NCI-H2029 treated with DMSO at 0.1 percent for 48 hours (cell line): ENCODE measurements around the gene VPS4A.
"Not testable (repeated sequence)": the region's sequence is repeated elsewhere in the genome, so short reads cannot be mapped to it uniquely, and the experiment has no call there.

Experiments
- DNase-seq: peaks from one replicate; lab custom pipeline; 2025; lab: John Stamatoyannopoulos, UW

VPS4A gene

GRCh38 chr16:69310653-69311532 is at the start of gene VPS4A:
TSS of gene VPS4A (plus strand) at chr16:69311350. CDS start at chr16:69311512, 162 bp downstream.
- peak; percentile 73 for DNase-seq

- no peak for DNase-seq
Measured at GRCh38 chr16:69266334-69267063, 44.7 kb upstream of the VPS4A start.

DNA sequence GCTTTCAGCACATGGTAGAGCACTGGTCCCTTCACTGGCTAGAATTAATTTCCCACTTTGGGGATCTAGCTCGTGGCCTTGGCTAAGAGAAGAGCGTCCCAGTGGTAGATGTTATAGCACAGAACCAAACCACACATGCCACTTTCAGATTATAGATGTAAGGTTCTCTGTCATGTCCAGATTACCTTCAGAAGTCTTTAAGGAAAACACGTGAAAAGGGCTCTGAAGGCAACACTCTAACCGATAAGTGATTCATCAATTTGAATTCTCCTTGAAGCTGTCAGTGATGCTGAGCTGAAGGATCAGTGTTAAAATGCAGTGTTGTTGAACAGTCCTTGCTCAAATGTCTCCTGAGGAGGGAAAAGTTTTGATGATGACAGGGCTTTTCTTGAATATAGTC is 43.5 kb upstream of the VPS4A start:
- no peak for DNase-seq

- DNase-seq, result no peak
Measured at GRCh38 chr16:69270395-69270794, 40.8 kb upstream of the VPS4A start.

- DNase-seq, result no peak
Measured at GRCh38 chr16:69270831-69271230, 40.3 kb upstream of the VPS4A start.

DNA sequence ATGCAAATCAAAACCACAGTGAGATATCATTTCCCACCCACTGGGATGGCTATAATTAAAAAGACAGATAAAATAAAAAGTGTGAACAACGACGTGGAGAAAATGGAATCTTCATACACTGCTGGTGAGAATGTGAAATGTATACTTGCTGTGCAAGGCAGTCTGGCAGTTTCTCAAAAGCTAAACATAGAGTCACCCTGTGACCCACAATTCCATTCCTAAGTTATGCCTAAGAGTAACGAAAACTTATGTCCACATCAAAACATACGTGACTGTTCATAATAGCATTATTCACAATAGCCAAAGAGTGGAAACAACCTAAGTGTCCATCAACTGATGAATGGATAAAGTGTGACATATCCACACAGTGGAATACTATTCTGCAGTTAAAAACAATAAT is 38.1 kb upstream of the VPS4A start:
- no peak for DNase-seq

DNA sequence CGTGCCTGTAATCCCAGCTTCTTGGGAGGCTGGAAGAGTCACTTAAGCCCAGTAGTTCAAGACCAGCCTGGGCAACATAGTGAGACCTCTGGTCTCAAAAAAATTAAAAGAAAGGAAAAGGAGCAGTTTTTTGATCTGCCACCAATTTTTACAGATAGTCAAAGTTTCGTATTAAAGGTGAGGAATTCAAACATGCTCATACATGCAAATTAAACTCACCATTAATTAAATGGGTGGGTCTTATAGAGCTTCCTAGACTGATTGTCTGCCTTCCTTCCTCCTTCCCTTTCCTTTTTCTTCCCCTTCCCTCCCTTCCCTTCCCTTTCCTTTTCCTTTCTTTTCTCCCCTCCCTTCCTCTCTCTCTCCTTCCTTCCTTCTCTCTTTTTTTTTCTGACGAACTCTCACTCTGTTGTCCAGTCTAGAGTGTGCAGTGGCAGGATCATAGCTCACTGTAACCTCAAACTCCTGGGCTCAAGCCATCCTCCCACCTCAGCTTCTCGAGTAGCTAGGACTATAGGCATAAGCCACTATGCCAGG is 36.4 kb upstream of the VPS4A start:
- DNase-seq, result no peak

- no peak for DNase-seq
Measured at GRCh38 chr16:69276148-69277115, 34.7 kb upstream of the VPS4A start.

DNA sequence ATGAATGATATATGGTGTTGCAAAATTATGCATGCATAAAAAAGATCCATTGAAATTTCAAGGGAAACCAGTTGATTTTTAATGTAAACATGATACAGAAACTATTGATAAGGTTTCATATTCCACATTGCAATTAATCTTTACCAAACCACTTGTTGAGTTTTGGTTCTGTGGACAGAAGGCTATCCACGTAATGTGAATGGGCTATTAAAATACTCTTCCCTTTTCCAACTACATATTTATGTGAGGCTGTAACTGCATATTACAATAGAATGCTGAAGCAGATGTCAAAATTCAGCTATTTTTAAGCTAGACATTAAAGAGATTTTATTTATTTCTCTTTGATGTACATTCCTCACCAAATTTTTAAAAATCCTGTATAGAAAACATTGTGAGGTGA is 33.7 kb upstream of the VPS4A start:
- DNase-seq, result no peak

- DNase-seq, result no peak
Measured at GRCh38 chr16:69283851-69284250, 27.3 kb upstream of the VPS4A start.

DNA sequence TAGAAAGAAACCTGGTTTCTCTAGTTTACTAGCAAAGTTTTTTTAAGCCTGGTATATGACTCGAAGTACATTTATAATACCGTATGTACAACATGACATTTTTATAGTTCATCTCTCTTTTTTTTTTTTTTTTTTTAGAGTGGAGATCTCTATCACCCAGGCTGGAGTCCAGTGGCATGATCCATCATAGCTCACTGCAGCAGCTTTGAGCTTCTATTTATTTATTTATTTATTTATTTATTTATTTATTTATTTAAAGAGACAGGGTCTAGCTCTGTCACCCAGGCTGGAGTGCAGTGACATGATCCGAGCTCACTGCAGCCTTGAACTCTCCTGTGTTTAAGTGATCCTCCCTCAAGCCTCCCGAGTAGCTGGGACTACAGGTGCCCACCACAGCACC is 25.9 kb upstream of the VPS4A start:
- no peak for DNase-seq

- DNase-seq, result peak; percentile 1
Measured at GRCh38 chr16:69286941-69287713, 24.0 kb upstream of the VPS4A start.

GRCh38 chr16:69291657-69292056 is 19.5 kb upstream of the VPS4A start:
- not testable (repeated sequence) for DNase-seq

DNA sequence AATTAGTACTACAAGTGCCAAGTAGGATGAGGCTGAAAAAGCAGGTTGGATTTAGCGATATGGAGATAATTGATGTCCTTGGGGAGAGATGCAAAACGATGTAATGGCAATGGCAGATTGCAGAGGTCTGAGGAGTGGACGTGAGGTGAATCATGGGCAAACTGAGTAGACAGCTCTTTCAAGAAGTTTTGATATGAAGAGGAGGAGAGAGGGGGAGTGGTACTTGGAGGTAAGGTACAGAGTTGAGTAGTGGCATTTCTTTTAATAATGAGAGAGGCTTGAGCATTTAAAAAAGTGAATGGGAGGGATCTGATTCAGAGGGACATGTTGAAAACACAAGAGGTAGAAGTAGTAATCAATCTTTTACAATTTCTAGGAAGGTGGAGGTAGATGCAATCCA is 17.7 kb upstream of the VPS4A start:
- no peak for DNase-seq

- no peak for DNase-seq
Measured at GRCh38 chr16:69294051-69294450, 17.1 kb upstream of the VPS4A start.

DNA sequence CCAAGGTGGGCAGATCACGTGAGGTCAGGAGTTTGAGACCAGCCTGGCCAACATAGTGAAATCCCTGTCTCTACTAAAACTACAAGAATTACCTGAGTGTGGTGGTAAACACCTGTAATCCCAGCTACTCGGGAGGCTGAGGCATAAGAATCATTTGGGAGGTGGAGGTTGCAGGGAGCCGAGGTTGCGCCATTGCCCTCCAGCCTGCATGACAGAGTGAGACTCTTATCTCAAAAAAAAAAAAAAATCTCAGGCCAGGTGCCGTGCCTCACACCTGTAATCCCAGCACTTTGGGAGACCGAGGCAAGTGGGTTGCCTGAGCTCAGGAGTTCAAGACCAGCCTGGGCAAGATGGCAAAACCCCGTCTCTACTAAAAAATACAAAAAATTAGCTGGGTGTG is 14.4 kb upstream of the VPS4A start:
- not testable (repeated sequence) for DNase-seq

DNA sequence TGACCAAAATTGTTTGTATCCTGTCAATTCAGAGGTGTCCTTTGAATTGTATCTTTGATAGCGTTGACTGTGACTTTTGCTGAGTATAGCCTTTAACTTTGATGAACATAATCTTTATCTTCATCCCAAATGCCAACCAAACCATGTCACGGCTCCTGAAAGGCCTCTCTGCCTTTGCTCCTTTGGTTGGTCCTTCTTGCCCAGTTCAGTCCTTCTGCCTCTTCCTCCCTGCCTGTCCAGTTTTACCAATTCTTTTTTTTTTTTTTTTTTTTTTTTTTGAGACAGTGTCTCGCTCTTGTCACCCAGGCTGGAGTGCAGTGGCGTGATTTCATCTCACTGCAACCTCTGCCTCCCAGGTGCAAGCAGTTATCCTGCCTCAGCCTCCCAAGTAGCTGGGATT is 12.9 kb upstream of the VPS4A start:
- DNase-seq, result no peak

DNA sequence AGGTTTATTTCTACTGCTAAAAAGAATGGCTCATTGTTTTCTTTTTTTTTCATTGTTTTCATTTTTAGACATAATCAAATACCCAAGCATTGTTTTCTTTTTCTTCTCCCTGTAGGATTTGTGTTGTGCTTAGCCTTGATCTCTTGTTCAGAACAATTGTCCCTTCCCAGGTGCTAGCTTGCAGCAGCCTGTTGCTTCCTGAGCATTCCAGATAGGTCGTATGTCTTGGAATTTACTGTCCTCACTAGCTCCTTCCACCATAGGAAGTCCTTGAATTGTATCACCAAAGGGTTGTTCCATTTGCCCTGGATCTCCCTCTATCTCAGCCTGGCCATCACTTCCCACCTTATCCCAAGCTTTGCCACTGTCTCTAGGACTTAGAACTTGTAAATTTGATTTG is 10.0 kb upstream of the VPS4A start:
- DNase-seq, result no peak

DNA sequence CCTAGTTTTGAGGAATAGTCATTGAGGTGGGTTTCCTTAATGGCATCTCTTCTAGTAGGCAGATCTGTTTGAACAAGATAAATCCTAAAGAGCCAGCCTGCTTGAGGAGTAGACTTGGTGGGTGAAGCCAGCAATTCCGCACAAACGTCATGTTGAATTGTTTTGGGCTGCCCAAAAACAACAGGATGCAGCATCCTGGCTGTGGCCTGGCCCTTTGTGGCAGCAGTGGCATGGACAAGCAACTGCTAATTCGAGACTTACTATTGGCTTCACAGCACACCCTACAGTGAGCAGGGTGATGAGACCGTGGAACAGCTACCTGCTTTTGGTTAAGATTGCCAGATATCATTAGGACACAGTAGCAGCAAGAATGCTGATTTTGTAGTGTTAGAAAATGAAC is 9.3 kb upstream of the VPS4A start:
- no peak for DNase-seq

- no peak for DNase-seq
Measured at GRCh38 chr16:69302301-69302700, 8.8 kb upstream of the VPS4A start.

GRCh38 chr16:69306031-69306430 is 5.1 kb upstream of the VPS4A start:
- DNase-seq, result no peak
